CMK (cell line): ENCODE data around the gene IMMP2L.

Experiments
- DNase-seq: peaks from one replicate; pipeline ENCODE4 v3.0.0-alpha.2; 2010; ENCODE audit warnings: low read depth

The IMMP2L gene

GRCh38 chr7:111390000-111390399, 172.3 kb downstream of the IMMP2L start:
- no peak for DNase-seq

GRCh38 chr7:111388912-111389311, 173.4 kb downstream of the IMMP2L start:
- DNase-seq, result no peak

- DNase-seq, result no peak
Observed at GRCh38 chr7:111388016-111388415, 174.3 kb downstream of the IMMP2L start.

GRCh38 chr7:111384065-111384891, 178.0 kb downstream of the IMMP2L start:
- DNase-seq, result no peak

- no peak for DNase-seq
Observed at GRCh38 chr7:111383133-111383532, 179.2 kb downstream of the IMMP2L start.

- no peak for DNase-seq
Observed at GRCh38 chr7:111381590-111381989, 180.7 kb downstream of the IMMP2L start.

GRCh38 chr7:111380945-111381344, 181.3 kb downstream of the IMMP2L start:
- DNase-seq, result no peak

- DNase-seq, result no peak
Observed at GRCh38 chr7:111374027-111374426, 188.3 kb downstream of the IMMP2L start.

- DNase-seq, result no peak
Observed at GRCh38 chr7:111371437-111371836, 190.9 kb downstream of the IMMP2L start.

- DNase-seq, result no peak
Observed at GRCh38 chr7:111370002-111370401, 192.3 kb downstream of the IMMP2L start.

- no peak for DNase-seq
Observed at GRCh38 chr7:111368381-111369065, 193.8 kb downstream of the IMMP2L start.

GRCh38 chr7:111364413-111364812, 197.9 kb downstream of the IMMP2L start:
- no peak for DNase-seq

- DNase-seq, result no peak
Observed at GRCh38 chr7:111363099-111363498, 199.2 kb downstream of the IMMP2L start.

- no peak for DNase-seq
Observed at GRCh38 chr7:111362506-111363054, 199.7 kb downstream of the IMMP2L start.

GRCh38 chr7:111358915-111359314, 203.4 kb downstream of the IMMP2L start:
- no peak for DNase-seq

- no peak for DNase-seq
Observed at GRCh38 chr7:111357691-111358090, 204.6 kb downstream of the IMMP2L start.

GRCh38 chr7:111356941-111357340, 205.4 kb downstream of the IMMP2L start:
- DNase-seq, result no peak

GRCh38 chr7:111352319-111352718, 210.0 kb downstream of the IMMP2L start:
- no peak for DNase-seq

- DNase-seq, result no peak
Observed at GRCh38 chr7:111346219-111346618, 216.1 kb downstream of the IMMP2L start.

- no peak for DNase-seq
Observed at GRCh38 chr7:111343017-111343416, 219.3 kb downstream of the IMMP2L start.

- no peak for DNase-seq
Observed at GRCh38 chr7:111339006-111339405, 223.3 kb downstream of the IMMP2L start.

GRCh38 chr7:111333010-111333409, 229.3 kb downstream of the IMMP2L start:
- DNase-seq, result no peak

GRCh38 chr7:111330235-111330523, 232.1 kb downstream of the IMMP2L start:
- DNase-seq, result no peak
